HFF-Myc (cell line): Measurements from ENCODE around the gene OR10R2.

Experiments
- DNase-seq: peaks from one replicate; pipeline ENCODE4 v3.0.0-alpha.2; 2011; ENCODE audit warnings: low read depth; ENCODE audit errors: extremely low read depth
- H3K4me3 ChIP-seq: replicated peaks from 2 replicates; pipeline ENCODE4 v1.5.1; 2011; ENCODE audit warnings: low read depth, mild to moderate bottlenecking, control low read depth, low read length
- TF ChIP-seq, protein P1 (sequence below): IDR thresholded peaks from 2 replicates; pipeline ENCODE4 v1.5.1; 2012; ENCODE audit warnings: mild to moderate bottlenecking, low read depth, low read length, control low read depth; ENCODE audit errors: missing control alignments

Gene OR10R2

DNA sequence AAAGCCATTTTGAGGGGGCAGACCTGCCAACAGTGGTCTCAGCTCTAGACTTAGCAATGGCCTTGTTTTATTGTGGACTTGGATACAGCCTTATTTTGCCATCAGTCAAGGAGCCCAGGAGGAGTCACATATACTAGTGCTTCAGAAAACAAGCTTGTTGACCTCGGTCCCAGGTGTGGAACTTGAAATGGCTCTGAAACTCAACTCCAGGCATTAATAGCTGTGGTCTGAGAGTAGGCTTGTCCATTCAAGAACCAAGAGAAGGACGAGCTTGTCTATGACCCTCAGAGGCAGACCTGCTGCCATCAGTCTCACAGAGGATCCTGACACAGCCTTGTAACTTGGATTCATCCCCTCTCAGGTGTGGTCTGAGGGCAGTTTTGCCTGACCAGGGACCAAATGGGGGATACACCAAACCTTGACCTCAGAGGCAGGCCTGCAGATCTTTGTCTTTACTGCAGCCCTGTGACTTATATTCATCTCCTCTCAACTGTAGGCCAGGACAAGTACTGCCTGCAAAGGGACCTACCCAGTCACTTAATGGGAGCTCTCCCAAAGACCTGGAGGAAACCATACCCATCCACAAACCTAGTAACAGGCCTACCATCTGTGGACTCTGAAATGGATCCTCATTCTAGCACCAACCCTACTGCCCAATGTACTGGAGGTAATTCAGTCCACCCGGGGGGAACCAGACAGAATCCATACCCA is 49.1 kb downstream of the OR10R2 start:
- DNase-seq: no peak
- H3K4me3 ChIP-seq: no peak overlapping the region
- TF ChIP-seq, protein P1, sequence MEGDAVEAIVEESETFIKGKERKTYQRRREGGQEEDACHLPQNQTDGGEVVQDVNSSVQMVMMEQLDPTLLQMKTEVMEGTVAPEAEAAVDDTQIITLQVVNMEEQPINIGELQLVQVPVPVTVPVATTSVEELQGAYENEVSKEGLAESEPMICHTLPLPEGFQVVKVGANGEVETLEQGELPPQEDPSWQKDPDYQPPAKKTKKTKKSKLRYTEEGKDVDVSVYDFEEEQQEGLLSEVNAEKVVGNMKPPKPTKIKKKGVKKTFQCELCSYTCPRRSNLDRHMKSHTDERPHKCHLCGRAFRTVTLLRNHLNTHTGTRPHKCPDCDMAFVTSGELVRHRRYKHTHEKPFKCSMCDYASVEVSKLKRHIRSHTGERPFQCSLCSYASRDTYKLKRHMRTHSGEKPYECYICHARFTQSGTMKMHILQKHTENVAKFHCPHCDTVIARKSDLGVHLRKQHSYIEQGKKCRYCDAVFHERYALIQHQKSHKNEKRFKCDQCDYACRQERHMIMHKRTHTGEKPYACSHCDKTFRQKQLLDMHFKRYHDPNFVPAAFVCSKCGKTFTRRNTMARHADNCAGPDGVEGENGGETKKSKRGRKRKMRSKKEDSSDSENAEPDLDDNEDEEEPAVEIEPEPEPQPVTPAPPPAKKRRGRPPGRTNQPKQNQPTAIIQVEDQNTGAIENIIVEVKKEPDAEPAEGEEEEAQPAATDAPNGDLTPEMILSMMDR: no peak

DNA sequence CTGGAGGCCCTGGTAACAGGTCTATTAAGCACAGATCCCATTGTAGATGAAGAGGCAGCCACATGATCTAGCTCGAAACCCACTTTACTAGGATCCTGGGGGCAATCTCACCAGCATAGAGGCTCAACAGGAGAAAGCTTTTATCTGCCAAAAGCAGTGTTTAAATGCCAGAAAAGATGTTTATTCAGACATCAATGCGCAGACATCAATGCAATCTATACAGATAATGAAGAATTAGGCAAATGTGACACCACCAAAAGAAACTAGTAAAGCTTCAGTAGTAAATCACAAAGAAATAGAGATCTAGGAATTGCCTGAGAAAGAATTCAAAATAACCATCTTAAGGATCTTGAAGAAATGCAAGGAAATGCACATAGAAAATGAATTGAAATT is 49.6 kb downstream of the OR10R2 start:
- TF ChIP-seq, protein P1: no peak
- H3K4me3 ChIP-seq: no peak overlapping the region
- no peak for DNase-seq

DNA sequence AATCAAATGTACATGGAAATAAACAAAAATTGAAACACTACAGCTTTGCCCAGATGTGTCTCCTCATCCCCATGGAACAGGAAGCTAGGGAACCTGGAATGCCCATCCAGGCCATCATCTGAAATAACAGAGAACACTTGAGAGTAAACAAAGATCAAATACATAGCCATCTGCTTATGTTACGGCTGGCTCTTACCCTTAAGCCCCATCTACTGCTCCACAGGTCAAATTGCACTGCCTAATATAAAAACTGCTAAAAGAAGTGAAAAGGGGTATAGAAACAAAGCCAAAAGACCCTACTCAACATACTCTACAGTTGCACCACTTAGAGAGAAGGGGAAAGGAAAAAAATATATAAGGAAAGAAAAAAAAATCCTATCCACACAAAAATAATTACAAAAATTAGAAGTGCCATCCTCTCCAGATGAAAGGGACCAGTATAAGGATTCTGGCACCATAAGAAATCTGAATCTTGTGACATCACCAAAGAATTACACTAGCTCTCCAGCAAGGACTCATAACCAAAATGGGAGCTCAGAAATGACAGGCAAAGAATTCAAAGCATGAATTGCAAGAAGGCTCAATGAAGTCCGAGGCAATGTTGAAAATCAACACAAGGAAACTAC is 55.3 kb downstream of the OR10R2 start:
- TF ChIP-seq, protein P1: peak; percentile 57
- DNase-seq: peak; percentile 16
- H3K4me3 ChIP-seq: no peak overlapping the region
